A549 (cell line): ENCODE results near the gene HMBS.

Source experiments
- JUN ChIP-seq, 2 experiments: fragments of >200 bp; sonication (Bioruptor Twin); formaldehyde crosslinking; IDR thresholded peaks; 2 replicates in 1 of 2; 3 replicates in 1 of 2; pipeline ENCODE4 v1.6.1; 2016 to 2017
- TF ChIP-seq, protein P1 (sequence below): fragments of >200 bp; sonication (Bioruptor Twin); formaldehyde crosslinking; IDR thresholded peaks from 3 replicates; pipeline ENCODE4 v1.5.1; 2016

DNA sequence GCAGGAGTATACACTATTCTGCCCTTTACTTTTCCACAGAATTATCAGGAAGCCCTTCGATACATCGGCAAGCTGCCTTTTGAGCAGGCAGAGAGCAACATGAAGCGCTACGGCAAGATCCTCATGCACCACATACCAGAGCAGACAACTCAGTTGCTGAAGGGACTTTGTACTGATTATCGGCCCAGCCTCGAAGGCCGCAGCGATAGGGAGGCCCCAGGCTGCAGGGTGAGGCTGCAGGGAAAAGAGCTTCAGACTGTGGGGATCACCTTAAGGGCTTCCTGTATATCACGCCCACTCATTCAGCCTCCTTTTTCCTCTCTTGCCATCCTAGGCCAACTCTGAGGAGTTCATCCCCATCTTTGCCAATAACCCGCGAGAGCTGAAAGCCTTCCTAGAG is 6.8 kb upstream of the HMBS start:
- TF ChIP-seq, protein P1, sequence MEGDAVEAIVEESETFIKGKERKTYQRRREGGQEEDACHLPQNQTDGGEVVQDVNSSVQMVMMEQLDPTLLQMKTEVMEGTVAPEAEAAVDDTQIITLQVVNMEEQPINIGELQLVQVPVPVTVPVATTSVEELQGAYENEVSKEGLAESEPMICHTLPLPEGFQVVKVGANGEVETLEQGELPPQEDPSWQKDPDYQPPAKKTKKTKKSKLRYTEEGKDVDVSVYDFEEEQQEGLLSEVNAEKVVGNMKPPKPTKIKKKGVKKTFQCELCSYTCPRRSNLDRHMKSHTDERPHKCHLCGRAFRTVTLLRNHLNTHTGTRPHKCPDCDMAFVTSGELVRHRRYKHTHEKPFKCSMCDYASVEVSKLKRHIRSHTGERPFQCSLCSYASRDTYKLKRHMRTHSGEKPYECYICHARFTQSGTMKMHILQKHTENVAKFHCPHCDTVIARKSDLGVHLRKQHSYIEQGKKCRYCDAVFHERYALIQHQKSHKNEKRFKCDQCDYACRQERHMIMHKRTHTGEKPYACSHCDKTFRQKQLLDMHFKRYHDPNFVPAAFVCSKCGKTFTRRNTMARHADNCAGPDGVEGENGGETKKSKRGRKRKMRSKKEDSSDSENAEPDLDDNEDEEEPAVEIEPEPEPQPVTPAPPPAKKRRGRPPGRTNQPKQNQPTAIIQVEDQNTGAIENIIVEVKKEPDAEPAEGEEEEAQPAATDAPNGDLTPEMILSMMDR: no peak
- TF ChIP-seq JUN (IDR thresholded peaks at IDR 0.05): no peak
